Effector memory CD8-positive, alpha-beta T cell (primary cell): ENCODE measurements around the gene GPR22.

Experiments used
- ATAC-seq: fragments of 150-1000 bp; cut with Tn5 transposase; replicated peaks from 2 replicates; pipeline ENCODE4 v1.10.0; 2021; ENCODE audit warnings: mild to moderate bottlenecking, moderate library complexity
- DNase-seq, 3 experiments: peaks; one replicate each; pipeline ENCODE4 v3.0.0; 2021
- H3K27ac Mint-ChIP-seq, 2 donors: one replicate each; pipeline ENCODE4 v1.8.0; 2022; ENCODE audit warnings: mild to moderate bottlenecking in 2 of 2, mixed read lengths in 2 of 2, moderate library complexity in 2 of 2
- H3K27me3 Mint-ChIP-seq, 2 donors: one replicate each; pipeline ENCODE4 v1.8.0; 2022; ENCODE audit warnings: mixed read lengths in 2 of 2
- H3K36me3 Mint-ChIP-seq: one replicate; pipeline ENCODE4 v1.8.0; 2022; ENCODE audit warnings: mild to moderate bottlenecking, moderate library complexity, mixed read lengths; ENCODE audit not compliant: insufficient read depth
- H3K4me1 Mint-ChIP-seq, 2 donors: one replicate each; pipeline ENCODE4 v1.8.0; 2022; ENCODE audit warnings: low read depth in 2 of 2, mixed read lengths in 2 of 2
- H3K4me3 Mint-ChIP-seq, 2 donors: one replicate each; pipeline ENCODE4 v1.8.0; 2022; ENCODE audit warnings: mild to moderate bottlenecking in 2 of 2, mixed read lengths in 2 of 2, moderate library complexity in 2 of 2
- H3K9me3 Mint-ChIP-seq, 2 donors: one replicate each; pipeline ENCODE4 v1.8.0; 2022; ENCODE audit warnings: mixed read lengths in 2 of 2

GPR22 gene

DNA sequence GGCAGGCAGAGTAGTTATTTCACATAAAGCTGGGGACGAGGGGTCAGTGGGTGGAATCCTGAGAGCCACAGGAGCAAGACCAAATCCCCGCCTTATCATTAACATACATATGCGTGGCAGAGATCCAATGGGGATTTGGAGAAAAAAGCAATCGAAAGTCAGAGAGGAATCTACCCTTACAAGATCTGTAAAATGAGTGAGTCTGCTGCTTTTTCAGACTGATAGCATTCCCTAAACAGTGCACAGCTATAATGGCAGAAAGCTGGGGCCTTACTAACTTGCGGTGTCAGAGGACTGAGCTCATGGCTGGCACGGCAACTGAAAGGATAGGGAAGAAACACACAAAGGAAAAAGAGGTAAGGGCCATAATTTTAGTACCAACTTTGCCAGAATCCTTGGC, 25.0 kb downstream of the GPR22 start:
- Mint-ChIP-seq H3K9me3 (no peaks in the 10 kb centered on the region), H3K27me3 (no peaks in the 10 kb centered on the region), H3K4me3 (no peak overlapping the region), H3K36me3 (no peaks in the 10 kb centered on the region), H3K4me1 (peaks cover 26 to 49% of the 10 kb centered on the region in 2 donors), H3K27ac (no peak overlapping the region)
- DNase-seq = no peak
- no peak for ATAC-seq

DNA sequence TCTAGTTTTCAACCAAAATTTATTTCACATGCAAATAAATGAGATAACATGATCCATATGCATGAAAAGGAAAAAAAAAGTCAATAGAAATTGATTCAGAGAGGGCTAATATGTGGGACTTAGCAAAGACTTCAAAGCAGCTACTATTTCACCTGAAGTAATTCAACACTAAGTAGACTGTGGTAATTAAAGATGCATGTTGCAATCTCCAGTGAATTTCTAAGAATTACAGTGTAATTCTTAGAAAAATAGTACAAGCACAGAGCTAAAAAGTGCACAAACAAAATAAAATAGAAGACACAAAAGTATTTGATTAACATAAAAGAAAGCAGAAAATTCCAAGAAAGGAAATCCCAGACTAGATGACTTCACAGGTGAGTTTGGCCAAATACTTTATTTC, 25.7 kb downstream of the GPR22 start:
- H3K4me1 Mint-ChIP-seq = peaks cover 25 to 44% of the 10 kb centered on the region in 2 donors
- DNase-seq = no peak
- H3K36me3 Mint-ChIP-seq = no peaks in the 10 kb centered on the region
- H3K9me3 Mint-ChIP-seq = no peaks in the 10 kb centered on the region
- no peak for ATAC-seq
- H3K27me3 Mint-ChIP-seq = no peaks in the 10 kb centered on the region
- H3K27ac Mint-ChIP-seq = no peak overlapping the region
- H3K4me3 Mint-ChIP-seq = no peak overlapping the region

DNA sequence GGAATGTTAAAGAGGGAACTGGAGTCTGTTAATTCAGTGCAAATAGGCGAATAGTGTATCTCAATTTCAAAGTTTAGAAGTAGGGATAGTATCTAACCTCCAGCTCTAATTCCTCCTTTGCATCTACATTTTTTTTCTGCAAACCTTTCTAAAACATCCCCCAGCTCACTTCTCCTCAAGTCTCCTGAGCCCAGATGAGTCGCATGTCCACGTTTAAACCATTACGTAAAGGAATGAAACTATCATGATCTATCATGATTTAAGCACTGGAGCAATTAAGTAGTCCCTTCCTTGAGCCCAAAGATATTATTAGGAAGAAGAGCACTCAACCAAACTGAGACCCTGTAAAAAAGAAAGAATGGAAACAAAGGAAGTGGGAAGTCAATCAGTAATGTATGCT, 29.9 kb downstream of the GPR22 start:
- ATAC-seq (no peak), DNase-seq (no peak)
- H3K27ac Mint-ChIP-seq = no peak overlapping the region
- no peaks in the 10 kb centered on the region for H3K27me3 Mint-ChIP-seq
- no peak overlapping the region for H3K4me3 Mint-ChIP-seq
- H3K4me1 Mint-ChIP-seq = peaks cover 22 to 37% of the 10 kb centered on the region in 2 donors
- no peaks in the 10 kb centered on the region for H3K9me3 Mint-ChIP-seq
- H3K36me3 Mint-ChIP-seq = no peaks in the 10 kb centered on the region

DNA sequence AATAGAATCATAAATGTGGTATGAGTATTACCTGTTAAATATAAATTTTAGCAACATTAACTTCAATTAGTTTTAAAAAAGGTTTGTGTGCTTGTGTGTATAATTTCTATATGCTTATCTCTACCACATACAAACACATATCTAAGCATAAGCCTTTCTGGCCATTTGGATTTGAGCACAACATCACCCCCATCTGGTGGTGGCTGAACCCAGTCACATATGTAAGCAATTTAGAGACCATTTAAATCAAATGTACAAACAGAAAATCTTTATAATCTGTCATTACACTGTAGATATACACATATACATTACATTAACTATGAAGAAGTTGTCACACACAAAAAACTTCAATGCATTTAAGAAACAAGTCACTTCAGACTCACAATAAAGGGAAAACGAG, 31.7 kb downstream of the GPR22 start:
- no peak overlapping the region for H3K4me3 Mint-ChIP-seq
- DNase-seq = peak in 2 of 3 experiments; percentile 5 to 23
- H3K27me3 Mint-ChIP-seq = no peaks in the 10 kb centered on the region
- H3K36me3 Mint-ChIP-seq = no peaks in the 10 kb centered on the region
- ATAC-seq = peak; percentile 58
- no peaks in the 10 kb centered on the region for H3K9me3 Mint-ChIP-seq
- no peak overlapping the region for H3K27ac Mint-ChIP-seq
- H3K4me1 Mint-ChIP-seq = peaks cover 25 to 34% of the 10 kb centered on the region in 2 donors

DNA sequence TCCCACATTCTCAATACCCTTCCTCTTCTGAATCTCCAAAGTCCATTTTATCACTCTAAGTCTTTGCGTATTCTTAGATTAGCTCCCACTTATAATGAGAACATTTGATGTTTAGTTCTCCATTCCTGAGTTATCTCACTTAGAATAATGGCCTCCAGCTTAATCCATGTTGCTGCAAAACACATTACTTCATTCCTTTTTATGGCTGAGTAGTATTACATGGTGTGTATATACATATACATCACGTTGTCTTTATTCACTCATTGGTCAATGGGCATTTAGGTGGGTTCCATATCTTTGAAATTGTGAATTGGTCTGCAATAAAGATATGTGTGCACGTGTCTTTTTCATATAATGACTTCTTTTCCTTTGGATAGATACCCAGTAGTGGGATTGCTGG, 32.3 kb downstream of the GPR22 start:
- Mint-ChIP-seq H3K4me3 (no peak overlapping the region), H3K36me3 (no peaks in the 10 kb centered on the region), H3K27ac (no peak overlapping the region), H3K4me1 (peaks cover 20 to 28% of the 10 kb centered on the region in 2 donors), H3K9me3 (no peaks in the 10 kb centered on the region), H3K27me3 (no peaks in the 10 kb centered on the region)
- ATAC-seq (no peak), DNase-seq (no peak)

DNA sequence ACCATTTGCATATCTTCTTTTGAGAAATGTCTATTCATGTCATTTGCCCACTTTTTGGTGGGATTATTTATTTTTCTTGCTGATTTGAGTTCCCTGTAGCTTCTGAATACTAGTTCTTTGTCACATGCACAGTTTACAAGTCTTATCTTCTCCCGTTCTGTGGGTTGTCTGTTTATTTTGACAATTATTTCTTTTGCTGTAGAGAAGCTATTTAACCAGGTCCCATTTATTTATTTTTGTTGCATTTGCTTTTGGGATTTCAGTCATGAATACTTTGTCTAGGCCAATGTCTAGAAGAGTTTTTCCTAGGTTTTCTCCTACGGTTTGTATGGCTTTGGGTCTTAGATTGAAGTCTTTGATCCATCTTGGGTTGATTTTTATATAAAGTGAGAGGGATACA, 32.9 kb downstream of the GPR22 start:
- no peak overlapping the region for H3K4me3 Mint-ChIP-seq
- no peaks in the 10 kb centered on the region for H3K27me3 Mint-ChIP-seq
- DNase-seq = no peak

DNA sequence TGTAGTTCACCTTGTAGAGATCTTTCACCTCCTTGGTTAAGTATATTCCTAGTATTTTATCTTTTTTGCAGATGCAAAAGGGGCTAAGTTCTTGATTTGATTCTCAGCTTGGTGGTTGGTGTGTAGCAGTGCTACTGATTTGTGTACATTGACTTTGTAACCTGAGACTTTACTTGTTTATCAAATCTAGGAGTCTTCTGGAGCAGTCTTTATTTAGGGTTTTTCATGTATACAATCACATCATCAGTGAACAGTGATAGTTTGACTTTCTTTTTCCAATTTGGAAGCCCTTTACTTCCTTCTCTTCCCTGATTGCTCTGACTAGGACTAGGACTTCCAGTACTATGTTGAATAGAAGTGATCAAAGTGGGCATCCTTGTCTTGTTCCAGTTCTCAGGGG, 33.8 kb downstream of the GPR22 start:
- H3K27ac Mint-ChIP-seq = peak overlapping the region in 1 of 2 donors; percentile 68
- H3K4me1 Mint-ChIP-seq = peaks cover 19 to 23% of the 10 kb centered on the region in 2 donors
- no peaks in the 10 kb centered on the region for H3K27me3 Mint-ChIP-seq
- H3K36me3 Mint-ChIP-seq = peaks cover 4% of the 10 kb centered on the region
- no peak overlapping the region for H3K4me3 Mint-ChIP-seq
- H3K9me3 Mint-ChIP-seq = no peaks in the 10 kb centered on the region
- no peak for ATAC-seq
- no peak for DNase-seq

More for the DNA sequence above, 32.9 kb downstream of the GPR22 start:
- peaks cover 4% of the 10 kb centered on the region for H3K36me3 Mint-ChIP-seq
- no peaks in the 10 kb centered on the region for H3K9me3 Mint-ChIP-seq
- peaks cover 21 to 27% of the 10 kb centered on the region in 2 donors for H3K4me1 Mint-ChIP-seq
- H3K27ac Mint-ChIP-seq = no peak overlapping the region
- ATAC-seq = no peak

DNA sequence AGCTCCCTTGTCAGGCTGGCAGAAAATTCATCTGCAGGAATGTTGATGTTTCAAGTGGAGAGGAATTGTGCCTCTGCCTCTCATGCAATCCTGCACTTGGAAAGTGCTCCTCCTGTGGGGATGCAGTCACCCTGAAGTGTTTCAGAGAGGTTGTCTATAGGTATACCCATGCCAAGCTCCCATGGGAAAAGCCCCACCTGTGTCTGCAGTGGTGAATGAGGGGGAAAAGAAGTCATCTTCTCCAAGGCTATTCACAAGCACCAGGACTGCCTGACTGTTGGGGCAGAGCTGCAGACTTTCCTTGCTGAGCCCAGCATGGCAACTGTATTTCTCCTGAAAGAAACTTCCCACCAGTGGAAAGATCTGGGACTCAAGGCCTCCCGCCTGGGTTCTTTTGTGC, 35.5 kb downstream of the GPR22 start:
- peak overlapping the region in 1 of 2 donors; percentile 79 for H3K27ac Mint-ChIP-seq
- H3K4me1 Mint-ChIP-seq = peaks cover 22 to 28% of the 10 kb centered on the region in 2 donors
- H3K36me3 Mint-ChIP-seq = peaks cover 4% of the 10 kb centered on the region
- no peak for ATAC-seq
- no peaks in the 10 kb centered on the region for H3K9me3 Mint-ChIP-seq
- H3K27me3 Mint-ChIP-seq = no peaks in the 10 kb centered on the region
- H3K4me3 Mint-ChIP-seq = no peak overlapping the region
- no peak for DNase-seq

DNA sequence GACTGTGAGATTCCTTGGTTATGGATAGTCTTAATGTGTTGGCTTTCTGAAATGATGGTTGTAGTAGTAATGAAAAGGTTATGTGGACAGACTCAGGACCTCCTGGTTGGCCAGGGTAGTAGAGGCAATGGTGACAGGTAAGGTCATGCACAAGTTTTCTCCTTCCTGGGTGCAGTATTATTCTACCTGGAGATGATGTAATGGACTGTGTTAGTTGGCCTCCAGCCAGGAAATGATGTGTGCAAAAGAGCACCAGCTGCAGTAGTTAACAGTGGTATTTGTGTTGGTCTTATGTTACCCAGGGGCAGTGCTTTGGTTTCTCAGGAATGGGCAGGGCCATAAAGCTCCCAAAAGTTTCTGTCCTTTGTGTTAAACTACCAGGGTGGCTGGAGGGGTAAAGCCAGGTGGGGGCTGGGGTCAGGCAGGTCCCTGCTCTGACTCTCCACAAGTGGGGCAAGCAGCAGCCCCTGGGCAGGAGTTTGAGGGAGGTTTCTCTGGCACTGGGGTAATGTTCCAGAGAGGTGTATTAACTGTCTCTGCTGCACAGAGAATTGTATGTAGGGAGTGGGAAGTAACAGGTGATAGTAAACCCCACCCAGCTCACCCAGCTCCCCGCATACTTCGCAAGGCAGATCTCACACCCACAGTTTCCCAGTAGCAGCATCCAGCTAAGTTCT, 36.3 kb downstream of the GPR22 start:
- no peaks in the 10 kb centered on the region for H3K27me3 Mint-ChIP-seq
- H3K4me3 Mint-ChIP-seq = no peak overlapping the region
- DNase-seq = no peak
- ATAC-seq = no peak
- H3K27ac Mint-ChIP-seq = peak overlapping the region in 1 of 2 donors; percentile 79
- no peaks in the 10 kb centered on the region for H3K9me3 Mint-ChIP-seq
- H3K4me1 Mint-ChIP-seq = peaks cover 27 to 36% of the 10 kb centered on the region in 2 donors
- peaks cover 4% of the 10 kb centered on the region for H3K36me3 Mint-ChIP-seq

DNA sequence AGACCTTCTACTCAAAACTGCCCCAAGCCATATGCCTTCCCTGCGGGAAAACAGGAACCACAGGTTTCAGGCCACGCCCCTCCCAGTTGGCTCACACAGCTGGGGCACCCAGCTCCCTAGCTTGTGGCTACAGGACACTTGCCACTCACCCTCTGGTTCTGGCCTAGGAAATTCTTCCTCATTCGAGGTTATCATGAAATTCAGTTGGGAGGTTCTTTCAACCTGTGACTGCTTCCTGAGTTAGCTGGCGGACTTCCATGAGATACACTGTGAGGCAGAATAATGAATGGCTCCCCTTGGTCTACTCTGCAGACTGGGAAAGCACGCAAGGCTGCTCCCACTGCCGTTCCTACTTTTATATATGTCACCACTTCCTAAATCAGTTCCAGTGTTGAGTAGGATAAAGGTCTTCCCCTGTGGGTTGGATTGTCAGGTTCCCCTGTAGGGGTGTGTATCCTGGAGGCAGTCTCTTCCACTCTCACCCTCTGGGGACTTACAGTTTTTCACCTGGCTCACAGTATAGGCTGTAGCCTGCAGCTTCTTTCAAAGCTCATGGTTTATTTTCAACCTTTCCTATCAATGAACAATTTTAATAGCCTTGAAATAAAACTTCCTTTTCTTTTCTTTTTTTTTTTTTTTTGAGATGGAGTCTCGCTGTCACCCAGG, 37.0 kb downstream of the GPR22 start:
- H3K4me1 Mint-ChIP-seq = peaks cover 28 to 43% of the 10 kb centered on the region in 2 donors

More for the DNA sequence above, 37.0 kb downstream of the GPR22 start:
- Mint-ChIP-seq H3K9me3 (no peaks in the 10 kb centered on the region), H3K27ac (no peak overlapping the region), H3K36me3 (peaks cover 4% of the 10 kb centered on the region), H3K4me3 (no peak overlapping the region), H3K27me3 (no peaks in the 10 kb centered on the region)
- DNase-seq (no peak), ATAC-seq (no peak)
